Activated CD8-positive, alpha-beta T cell treated with anti-CD3 and anti-CD28 coated beads, Interleukin-2, amount 10 ng/mL, durations not matched to agents 7 days and 5 days (primary cell): ENCODE results near the gene PELI1. TPM values are rescaled to one million over a fixed set of nuclear protein-coding genes. Genes with fewer than 3 reads are reported as not detected.
"Not testable (repeated sequence)": the region's sequence is repeated elsewhere in the genome, so short reads cannot be mapped to it uniquely, and the experiment has no call there.

Experiments
- ATAC-seq: fragments of 150-1000 bp; cut with Tn5 transposase; one replicate; pipeline ENCODE4 v1.10.0; 2021; ENCODE audit warnings: moderate library complexity
- CTCF ChIA-PET: fragments of 350-600 bp; sonication (Branson Sonifier 250); formaldehyde crosslinking; loops from one replicate; lab custom pipeline; 2021; ENCODE audit warnings: antibody characterized with exemption; lab: Charles Lee
- POLR2A ChIA-PET: fragments of 350-600 bp; sonication (Branson Sonifier 250); formaldehyde crosslinking; loops from one replicate; lab custom pipeline; 2021; ENCODE audit warnings: antibody characterized with exemption; lab: Charles Lee
- DNase-seq: peaks from one replicate; pipeline ENCODE4 v3.0.0-alpha.2; 2020
- H3K27ac Mint-ChIP-seq: one replicate; pipeline ENCODE4 v1.8.0; 2021; ENCODE audit warnings: mild to moderate bottlenecking, mixed read lengths
- H3K27me3 Mint-ChIP-seq: one replicate; pipeline ENCODE4 v1.8.0; 2021; ENCODE audit warnings: low read depth, mixed read lengths
- H3K36me3 Mint-ChIP-seq: one replicate; pipeline ENCODE4 v1.8.0; 2021; ENCODE audit warnings: low read depth, mixed read lengths
- H3K4me1 Mint-ChIP-seq: one replicate; pipeline ENCODE4 v1.8.0; 2021; ENCODE audit warnings: low read depth, mixed read lengths
- H3K4me3 Mint-ChIP-seq: one replicate; pipeline ENCODE4 v1.8.0; 2021; ENCODE audit warnings: mild to moderate bottlenecking, mixed read lengths
- H3K9me3 Mint-ChIP-seq: one replicate; pipeline ENCODE4 v1.8.0; 2022; ENCODE audit warnings: mixed read lengths; ENCODE audit not compliant: insufficient read depth
- total RNA-seq, 2 experiments: library from RNA; stranded (reverse); gene quantifications; one replicate each; pipeline ENCODE4 v1.2.3, GENCODE V29; 2021

PELI1 gene
- total RNA-seq, 2 experiments from 2014 or later, result 21.1 to 21.9 TPM

- H3K4me3 Mint-ChIP-seq, result no peak overlapping the region
- CTCF ChIA-PET, result interaction anchor here (1.1 kb wide), 1 partner anchor 38 kb away, joined by 3 read pairs; no protein-coding TSS in a partner anchor
- DNase-seq (no peak), ATAC-seq (no peak)
- H3K27ac Mint-ChIP-seq, result no peak overlapping the region
- POLR2A ChIA-PET, result no interaction called here
- H3K27me3 Mint-ChIP-seq, result no peaks in the 10 kb centered on the region
- peaks cover 31% of the 10 kb centered on the region for H3K36me3 Mint-ChIP-seq
- H3K9me3 Mint-ChIP-seq, result no peaks in the 10 kb centered on the region
- H3K4me1 Mint-ChIP-seq, result peaks cover 13% of the 10 kb centered on the region
Observed at GRCh38 chr2:64104933-64105332, 39.3 kb downstream of the PELI1 start.

DNA sequence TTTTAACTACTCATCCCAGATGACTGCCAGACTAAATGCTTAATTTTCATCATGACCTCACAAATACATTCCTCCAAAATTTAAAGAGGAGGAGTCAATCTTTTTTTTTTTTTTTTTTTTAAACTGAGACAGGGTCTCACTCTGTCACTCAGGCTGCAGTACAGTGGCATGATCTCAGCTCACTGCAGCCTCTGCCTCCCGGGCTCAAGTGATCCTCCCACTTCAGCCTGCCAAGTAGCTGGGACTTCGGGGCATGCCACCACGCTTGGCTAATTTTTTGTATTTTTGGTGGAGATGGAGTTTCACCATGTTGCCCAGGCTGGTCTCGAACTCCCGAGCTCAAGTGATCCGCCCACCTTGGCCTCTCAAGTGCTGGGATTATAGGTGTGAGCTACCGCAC, 41.5 kb downstream of the PELI1 start:
- ATAC-seq, H3K27ac Mint-ChIP-seq, H3K9me3 Mint-ChIP-seq, H3K4me3 Mint-ChIP-seq, H3K27me3 Mint-ChIP-seq, DNase-seq, POLR2A ChIA-PET, H3K4me1 Mint-ChIP-seq: not testable (repeated sequence)
- peaks cover 36% of the 10 kb centered on the region for H3K36me3 Mint-ChIP-seq
- CTCF ChIA-PET, result interaction anchor here (1.0 to 1.9 kb wide), 4 partner anchors 53 to 225 kb away, joined by 3 to 11 read pairs (median 6); no protein-coding TSS in a partner anchor

DNA sequence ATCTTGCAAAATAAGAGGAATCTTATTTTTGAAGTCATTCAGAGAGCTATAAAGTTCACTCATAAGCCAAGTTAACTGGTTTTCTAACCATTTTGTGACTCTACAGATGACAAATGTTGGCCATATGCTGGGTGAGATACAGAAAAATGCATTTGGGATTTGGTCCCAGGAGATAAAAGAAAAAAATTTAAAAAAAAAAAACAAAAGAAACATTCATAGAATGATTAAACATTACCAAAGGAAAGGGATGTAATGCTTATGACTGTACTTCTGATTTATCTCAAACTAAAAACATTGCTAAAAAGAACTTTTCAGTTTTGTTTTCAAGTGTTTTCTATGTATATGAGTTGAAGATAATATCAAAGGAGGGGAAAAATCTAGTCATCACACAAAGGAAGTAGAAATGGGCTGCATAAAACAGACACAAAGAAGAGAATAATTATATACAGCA, 43.1 kb downstream of the PELI1 start:
- H3K27me3 Mint-ChIP-seq, result no peaks in the 10 kb centered on the region

GRCh38 chr2:64100584-64100983, 43.6 kb downstream of the PELI1 start:
- H3K4me3 Mint-ChIP-seq, result not testable (repeated sequence)
- CTCF ChIA-PET, result interaction anchor here (1.4 kb wide), 2 partner anchors 217 to 230 kb away, joined by 4 read pairs; no protein-coding TSS in a partner anchor

More for the DNA sequence above, 43.1 kb downstream of the PELI1 start:
- ChIA-PET CTCF (interaction anchor here (1.4 to 1.9 kb wide), 5 partner anchors 33 to 229 kb away, joined by 4 to 11 read pairs (median 7); no protein-coding TSS in a partner anchor), POLR2A (interaction anchor here (1.0 kb wide), 1 partner anchor 42 kb away, joined by 3 read pairs; no protein-coding TSS in a partner anchor)
- peaks cover 37% of the 10 kb centered on the region for H3K36me3 Mint-ChIP-seq
- DNase-seq (no peak), ATAC-seq (peak; percentile 62)
- H3K27ac Mint-ChIP-seq, result peak overlapping the region; percentile 62
- H3K9me3 Mint-ChIP-seq, result no peaks in the 10 kb centered on the region
- H3K4me1 Mint-ChIP-seq, result peaks cover 9% of the 10 kb centered on the region
- H3K4me3 Mint-ChIP-seq, result no peak overlapping the region

GRCh38 chr2:64094663-64095382, 49.4 kb downstream of the PELI1 start:
- Mint-ChIP-seq H3K4me3 (no peak overlapping the region), H3K36me3 (peaks cover 51% of the 10 kb centered on the region), H3K9me3 (no peaks in the 10 kb centered on the region), H3K4me1 (no peaks in the 10 kb centered on the region), H3K27ac (no peak overlapping the region), H3K27me3 (no peaks in the 10 kb centered on the region)
- no peak for ATAC-seq
- ChIA-PET POLR2A (no interaction called here), CTCF (interaction anchor here (1.0 kb wide), 1 partner anchor 233 kb away, joined by 6 read pairs; no protein-coding TSS in a partner anchor)
- DNase-seq, result no peak

More at GRCh38 chr2:64100584-64100983, 43.6 kb downstream of the PELI1 start:
- H3K9me3 Mint-ChIP-seq, H3K4me1 Mint-ChIP-seq, H3K27me3 Mint-ChIP-seq, DNase-seq, POLR2A ChIA-PET, ATAC-seq, H3K27ac Mint-ChIP-seq: not testable (repeated sequence)
- H3K36me3 Mint-ChIP-seq, result peaks cover 41% of the 10 kb centered on the region

- no peak overlapping the region for H3K4me3 Mint-ChIP-seq
- ATAC-seq (no peak), DNase-seq (no peak)
- H3K9me3 Mint-ChIP-seq, result no peaks in the 10 kb centered on the region
- no peaks in the 10 kb centered on the region for H3K4me1 Mint-ChIP-seq
- no peaks in the 10 kb centered on the region for H3K27me3 Mint-ChIP-seq
- POLR2A ChIA-PET, result no interaction called here
- peaks cover 40% of the 10 kb centered on the region for H3K36me3 Mint-ChIP-seq
- H3K27ac Mint-ChIP-seq, result no peak overlapping the region
- CTCF ChIA-PET, result interaction anchor here (1.0 kb wide), 1 partner anchor 234 kb away, joined by 6 read pairs; no protein-coding TSS in a partner anchor
Observed at GRCh38 chr2:64093341-64093740, 50.9 kb downstream of the PELI1 start.

- H3K27me3 Mint-ChIP-seq, result no peaks in the 10 kb centered on the region
- ATAC-seq (no peak), DNase-seq (no peak)
- no peak overlapping the region for H3K4me3 Mint-ChIP-seq
- H3K9me3 Mint-ChIP-seq, result no peaks in the 10 kb centered on the region
- POLR2A ChIA-PET, result no interaction called here
- CTCF ChIA-PET, result no interaction called here
- no peaks in the 10 kb centered on the region for H3K4me1 Mint-ChIP-seq
- H3K36me3 Mint-ChIP-seq, result peaks cover 38% of the 10 kb centered on the region
- no peak overlapping the region for H3K27ac Mint-ChIP-seq
Observed at GRCh38 chr2:64092502-64092901, 51.7 kb downstream of the PELI1 start.

DNA sequence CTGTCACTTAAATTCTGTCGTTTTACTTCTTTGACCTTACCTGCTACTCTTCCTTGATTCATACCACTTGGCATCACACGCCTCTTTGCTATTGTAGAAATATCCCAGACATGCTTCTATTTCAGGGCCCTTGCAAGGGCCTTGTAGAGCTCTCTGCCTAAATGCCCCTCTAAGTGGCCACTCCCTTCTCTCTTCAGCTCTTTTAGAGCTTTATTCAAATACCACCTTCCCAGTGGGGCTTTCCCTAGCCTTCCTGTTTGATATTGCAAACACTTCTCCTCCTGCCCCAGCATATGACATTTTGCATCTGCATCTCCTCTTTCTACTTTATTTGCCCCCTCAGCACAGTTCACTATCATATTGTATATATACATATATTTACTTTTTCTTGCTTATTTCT, 54.0 kb downstream of the PELI1 start:
- ATAC-seq (no peak), DNase-seq (no peak)
- Mint-ChIP-seq H3K4me1 (no peaks in the 10 kb centered on the region), H3K9me3 (no peaks in the 10 kb centered on the region), H3K27ac (no peak overlapping the region), H3K36me3 (peaks cover 20% of the 10 kb centered on the region), H3K27me3 (no peaks in the 10 kb centered on the region), H3K4me3 (no peak overlapping the region)
- ChIA-PET POLR2A (no interaction called here), CTCF (no interaction called here)

DNA sequence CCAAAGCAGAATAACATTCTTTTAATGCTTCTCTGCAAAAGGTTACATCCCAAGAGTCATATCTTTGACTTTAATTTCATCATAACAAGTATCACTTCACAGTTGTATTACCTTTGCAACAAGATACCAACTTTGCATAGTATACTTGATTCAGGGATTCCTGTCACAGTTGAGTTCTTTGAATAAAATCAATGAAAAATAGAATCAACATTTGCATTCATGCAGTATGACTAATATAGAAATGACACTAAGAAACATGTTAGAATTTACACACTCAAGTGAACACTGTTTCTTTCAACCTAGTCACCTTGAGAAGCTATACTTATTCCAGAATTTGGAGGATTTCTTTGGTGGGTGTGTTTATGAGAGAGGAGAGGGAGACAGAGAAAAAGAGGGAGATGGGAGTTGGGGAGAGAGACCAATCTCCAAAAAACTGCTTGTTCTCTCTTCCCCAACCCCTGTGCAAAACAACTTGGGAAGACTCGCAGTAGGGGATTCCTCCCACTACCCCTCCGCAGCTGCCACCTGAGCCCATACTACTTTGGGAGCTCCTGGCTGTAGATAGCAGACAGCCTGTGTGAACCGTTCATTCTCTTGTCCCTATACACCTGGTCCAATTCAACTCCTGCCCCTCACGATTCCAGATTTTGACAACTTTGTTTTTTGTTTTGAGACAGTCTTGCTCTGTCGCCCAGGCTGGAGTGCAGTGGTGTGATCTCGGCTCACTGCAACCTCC, 57.7 kb downstream of the PELI1 start:
- no peak overlapping the region for H3K27ac Mint-ChIP-seq
- H3K27me3 Mint-ChIP-seq, result peaks cover 5% of the 10 kb centered on the region
- H3K4me3 Mint-ChIP-seq, result no peak overlapping the region
- CTCF ChIA-PET, result no interaction called here
- no peaks in the 10 kb centered on the region for H3K4me1 Mint-ChIP-seq
- H3K36me3 Mint-ChIP-seq, result peaks cover 5% of the 10 kb centered on the region
- H3K9me3 Mint-ChIP-seq, result no peaks in the 10 kb centered on the region
- ATAC-seq, result no peak
- no peak for DNase-seq
- POLR2A ChIA-PET, result no interaction called here

GRCh38 chr2:64085936-64086335, 58.3 kb downstream of the PELI1 start:
- ChIA-PET CTCF (no interaction called here), POLR2A (no interaction called here)
- no peak for DNase-seq
- peaks cover 7% of the 10 kb centered on the region for H3K27me3 Mint-ChIP-seq
- no peak overlapping the region for H3K27ac Mint-ChIP-seq
- no peak for ATAC-seq
- no peaks in the 10 kb centered on the region for H3K36me3 Mint-ChIP-seq
- no peaks in the 10 kb centered on the region for H3K9me3 Mint-ChIP-seq
- H3K4me1 Mint-ChIP-seq, result no peaks in the 10 kb centered on the region
- no peak overlapping the region for H3K4me3 Mint-ChIP-seq

DNA sequence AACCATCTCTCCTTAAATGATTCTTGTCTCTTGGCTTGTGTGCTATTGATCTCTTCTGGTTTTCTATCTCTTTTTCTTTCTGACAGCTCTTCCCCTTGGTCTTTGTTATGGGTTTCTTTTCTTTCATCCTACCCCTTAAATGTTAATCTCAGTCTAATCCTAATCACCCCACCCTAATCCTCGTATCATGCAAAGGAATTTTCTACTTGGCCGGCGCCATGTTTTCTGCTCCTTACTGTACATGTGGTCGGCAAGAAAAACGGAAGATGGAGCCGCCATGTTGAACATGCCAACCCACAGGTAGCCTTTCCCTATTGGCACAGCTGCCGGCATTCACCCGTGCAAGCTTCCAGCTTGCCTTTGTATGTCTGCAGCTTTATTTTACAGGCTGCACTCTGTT, 63.2 kb downstream of the PELI1 start:
- peaks cover 9% of the 10 kb centered on the region for H3K27me3 Mint-ChIP-seq
- DNase-seq (no peak), ATAC-seq (no peak)
- ChIA-PET CTCF (no interaction called here), POLR2A (no interaction called here)
- no peaks in the 10 kb centered on the region for H3K36me3 Mint-ChIP-seq
- no peaks in the 10 kb centered on the region for H3K9me3 Mint-ChIP-seq
- H3K27ac Mint-ChIP-seq, result no peak overlapping the region
- no peak overlapping the region for H3K4me3 Mint-ChIP-seq
- no peaks in the 10 kb centered on the region for H3K4me1 Mint-ChIP-seq

DNA sequence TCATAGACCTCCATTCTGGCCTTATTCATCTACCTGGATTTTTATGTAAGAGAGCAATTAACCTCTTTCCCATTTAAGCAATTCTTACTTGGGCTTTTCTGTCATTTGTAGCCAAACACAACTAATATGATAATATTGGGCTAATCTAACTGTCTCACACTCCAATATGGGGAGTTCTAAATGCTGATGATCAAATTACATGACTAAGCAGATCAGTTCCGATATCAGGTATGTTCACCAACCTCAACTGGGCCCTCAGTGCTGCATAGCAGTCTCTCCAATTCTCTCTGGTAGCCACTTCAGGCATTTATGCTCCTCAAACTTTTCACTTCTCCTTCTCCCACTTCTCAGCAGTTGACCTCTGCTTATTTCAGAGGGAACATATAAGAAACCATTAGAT, 64.0 kb downstream of the PELI1 start:
- H3K4me1 Mint-ChIP-seq, result no peaks in the 10 kb centered on the region
- POLR2A ChIA-PET, result no interaction called here
- H3K4me3 Mint-ChIP-seq, result no peak overlapping the region

More for the DNA sequence above, 64.0 kb downstream of the PELI1 start:
- DNase-seq (no peak), ATAC-seq (no peak)
- Mint-ChIP-seq H3K27me3 (peaks cover 9% of the 10 kb centered on the region), H3K27ac (no peak overlapping the region), H3K9me3 (no peaks in the 10 kb centered on the region), H3K36me3 (no peaks in the 10 kb centered on the region)
- CTCF ChIA-PET, result no interaction called here
